Loucy (cell line): Measurements from ENCODE around the gene TRERF1.

Experiments used
- EZH2phosphoT487 ChIP-seq: fragments of 200-600 bp; IDR thresholded peaks from 2 replicates; pipeline ENCODE4 v1.6.1; 2018; ENCODE audit warnings: antibody characterized with exemption, mild to moderate bottlenecking, moderate library complexity, borderline replicate concordance
- TF ChIP-seq, protein P1 (sequence below): fragments of 200-600 bp; sonication (generic); conservative IDR thresholded peaks from 2 replicates; pipeline ENCODE4 v1.5.1; 2014; ENCODE audit warnings: mild to moderate bottlenecking, antibody characterized with exemption, low read length

- TF ChIP-seq, protein P1, sequence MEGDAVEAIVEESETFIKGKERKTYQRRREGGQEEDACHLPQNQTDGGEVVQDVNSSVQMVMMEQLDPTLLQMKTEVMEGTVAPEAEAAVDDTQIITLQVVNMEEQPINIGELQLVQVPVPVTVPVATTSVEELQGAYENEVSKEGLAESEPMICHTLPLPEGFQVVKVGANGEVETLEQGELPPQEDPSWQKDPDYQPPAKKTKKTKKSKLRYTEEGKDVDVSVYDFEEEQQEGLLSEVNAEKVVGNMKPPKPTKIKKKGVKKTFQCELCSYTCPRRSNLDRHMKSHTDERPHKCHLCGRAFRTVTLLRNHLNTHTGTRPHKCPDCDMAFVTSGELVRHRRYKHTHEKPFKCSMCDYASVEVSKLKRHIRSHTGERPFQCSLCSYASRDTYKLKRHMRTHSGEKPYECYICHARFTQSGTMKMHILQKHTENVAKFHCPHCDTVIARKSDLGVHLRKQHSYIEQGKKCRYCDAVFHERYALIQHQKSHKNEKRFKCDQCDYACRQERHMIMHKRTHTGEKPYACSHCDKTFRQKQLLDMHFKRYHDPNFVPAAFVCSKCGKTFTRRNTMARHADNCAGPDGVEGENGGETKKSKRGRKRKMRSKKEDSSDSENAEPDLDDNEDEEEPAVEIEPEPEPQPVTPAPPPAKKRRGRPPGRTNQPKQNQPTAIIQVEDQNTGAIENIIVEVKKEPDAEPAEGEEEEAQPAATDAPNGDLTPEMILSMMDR = no peak
- no peak for TF ChIP-seq EZH2phosphoT487
Observed at GRCh38 chr6:42488129-42488528, 36.4 kb upstream of the TRERF1 start.
